GM19467 (cell line): Measurements from ENCODE around the gene PIK3R1.

Experiments used
- ATAC-seq: cut with Tn5 transposase; IDR thresholded peaks from one replicate; pipeline ENCODE4 v1.9.1; 2021; ENCODE audit warnings: mild to moderate bottlenecking, moderate library complexity; ENCODE audit not compliant: unreplicated experiment

Gene PIK3R1

GRCh38 chr5:68250661-68251298 is 35.2 kb downstream of the PIK3R1 start:
- ATAC-seq: no peak

- no peak for ATAC-seq
Observed at GRCh38 chr5:68251386-68251785, 35.8 kb downstream of the PIK3R1 start.

GRCh38 chr5:68251804-68252522 is 36.4 kb downstream of the PIK3R1 start:
- no peak for ATAC-seq

GRCh38 chr5:68252673-68253623 is 37.4 kb downstream of the PIK3R1 start:
- no peak for ATAC-seq

GRCh38 chr5:68253624-68254585 is 38.3 kb downstream of the PIK3R1 start:
- ATAC-seq: no peak

- ATAC-seq: no peak
Observed at GRCh38 chr5:68254810-68255209, 39.3 kb downstream of the PIK3R1 start.

GRCh38 chr5:68255305-68256120 is 40.0 kb downstream of the PIK3R1 start:
- ATAC-seq: no peak

- ATAC-seq: no peak
Observed at GRCh38 chr5:68257210-68257609, 41.7 kb downstream of the PIK3R1 start.

- ATAC-seq: no peak
Observed at GRCh38 chr5:68258531-68258930, 43.0 kb downstream of the PIK3R1 start.

- no peak for ATAC-seq
Observed at GRCh38 chr5:68259700-68260099, 44.1 kb downstream of the PIK3R1 start.

GRCh38 chr5:68260467-68260866 is 44.9 kb downstream of the PIK3R1 start:
- ATAC-seq: no peak

GRCh38 chr5:68261169-68261568 is 45.6 kb downstream of the PIK3R1 start:
- ATAC-seq: no peak

- no peak for ATAC-seq
Observed at GRCh38 chr5:68261569-68262065, 46.1 kb downstream of the PIK3R1 start.

GRCh38 chr5:68264024-68264956 is 48.7 kb downstream of the PIK3R1 start:
- ATAC-seq: no peak

- no peak for ATAC-seq
Observed at GRCh38 chr5:68265347-68265746, 49.8 kb downstream of the PIK3R1 start.

GRCh38 chr5:68265822-68266395 is 50.4 kb downstream of the PIK3R1 start:
- no peak for ATAC-seq

- ATAC-seq: no peak
Observed at GRCh38 chr5:68266457-68266856, 50.9 kb downstream of the PIK3R1 start.

GRCh38 chr5:68267066-68267465 is 51.5 kb downstream of the PIK3R1 start:
- ATAC-seq: no peak
